Measurements from ENCODE around the gene WDCP.
"Not testable (repeated sequence)": the region's sequence is repeated elsewhere in the genome, so short reads cannot be mapped to it uniquely, and the experiment has no call there.

The WDCP gene

GRCh38 chr2:24045511-24046508 is 1.4 kb downstream of the WDCP start:
- H3K4me3 ChIP-seq (ENCODE audit: low read depth, low read length) = peak overlapping the region; percentile 77
- no peak for DNase-seq (ENCODE audit: low read depth)
- TF ChIP-seq CTCF (IDR thresholded peaks at IDR 0.05; ENCODE audit: low read depth, low read length) (no peak), POLR2A (IDR thresholded peaks at IDR 0.05; ENCODE audit: extremely low read depth, insufficient read length) (no peak)

- DNase-seq (ENCODE audit: low read depth); H3K4me3 ChIP-seq (ENCODE audit: low read depth, low read length): not testable (repeated sequence)
Observed at GRCh38 chr2:24043133-24043532, 4.1 kb downstream of the WDCP start.

GRCh38 chr2:24040511-24040910 is 6.7 kb downstream of the WDCP start:
- TF ChIP-seq CTCF (IDR thresholded peaks at IDR 0.05; ENCODE audit: low read depth, low read length) = no peak
- TF ChIP-seq MYC (IDR thresholded peaks at IDR 0.05; ENCODE audit: low read depth, low read length) = no peak
- TF ChIP-seq POLR2A (IDR thresholded peaks at IDR 0.05; ENCODE audit: extremely low read depth, insufficient read length) = no peak
- TF ChIP-seq MAX (IDR thresholded peaks at IDR 0.05; ENCODE audit: low read depth, low read length) = no peak
- no peak overlapping the region for H3K4me3 ChIP-seq (ENCODE audit: low read depth, low read length)
- DNase-seq (ENCODE audit: low read depth) = no peak

GRCh38 chr2:24038786-24039499 is 8.2 kb downstream of the WDCP start:
- H3K4me3 ChIP-seq (ENCODE audit: low read depth, low read length) = no peak overlapping the region
- no peak for TF ChIP-seq POLR2A (IDR thresholded peaks at IDR 0.05; ENCODE audit: extremely low read depth, insufficient read length)
- TF ChIP-seq MYC (IDR thresholded peaks at IDR 0.05; ENCODE audit: low read depth, low read length) = no peak
- DNase-seq (ENCODE audit: low read depth) = no peak

- TF ChIP-seq MYC (IDR thresholded peaks at IDR 0.05; ENCODE audit: low read depth, low read length) = no peak
- no peak for TF ChIP-seq CTCF (IDR thresholded peaks at IDR 0.05; ENCODE audit: low read depth, low read length)
- DNase-seq (ENCODE audit: low read depth) = no peak
- H3K4me3 ChIP-seq (ENCODE audit: low read depth, low read length) = no peak overlapping the region
Observed at GRCh38 chr2:24026233-24026632, 21.0 kb downstream of the WDCP start.

GRCh38 chr2:24024996-24025663 is 22.1 kb downstream of the WDCP start:
- TF ChIP-seq MAX (IDR thresholded peaks at IDR 0.05; ENCODE audit: low read depth, low read length) (no peak), POLR2A (IDR thresholded peaks at IDR 0.05; ENCODE audit: extremely low read depth, insufficient read length) (no peak), CTCF (IDR thresholded peaks at IDR 0.05; ENCODE audit: low read depth, low read length) (no peak), MYC (IDR thresholded peaks at IDR 0.05; ENCODE audit: low read depth, low read length) (no peak)
- H3K4me3 ChIP-seq (ENCODE audit: low read depth, low read length) = no peak overlapping the region

More at GRCh38 chr2:24024996-24025663, 22.1 kb downstream of the WDCP start:
- no peak for DNase-seq (ENCODE audit: low read depth)
